ENCODE data around the gene PLCB1. TPM values are rescaled to one million over a fixed set of nuclear protein-coding genes. Genes with fewer than 3 reads are reported as not detected.

Gene PLCB1
- total RNA-seq, 1 donor: 13.4 TPM

GRCh38 chr20:8244637-8245036 is 112.6 kb downstream of the PLCB1 start:
- TF ChIP-seq CTCF (IDR thresholded peaks at IDR 0.05; ENCODE audit: extremely low read depth, low read depth, low read length): no peak
- H3K36me3 ChIP-seq (ENCODE audit: insufficient read depth, low read length): no peaks in the 10 kb centered on the region
- H2AFZ ChIP-seq (ENCODE audit: low read length): peak overlapping the region; percentile 60
- no peak overlapping the region for H3K27ac ChIP-seq (ENCODE audit: low read depth, low read length)
- DNase-seq (ENCODE audit: insufficient read length, low spot score, missing footprints): no peak
- H3K79me2 ChIP-seq (ENCODE audit: insufficient read depth, low read length): peaks cover 3% of the 10 kb centered on the region
- no peaks in the 10 kb centered on the region for H3K27me3 ChIP-seq (ENCODE audit: insufficient read depth, low read length)
- no peak overlapping the region for H3K4me3 ChIP-seq (ENCODE audit: insufficient read depth, low read length)
- H3K4me1 ChIP-seq (ENCODE audit: insufficient read depth, low read length): no peaks in the 10 kb centered on the region
- no peaks in the 10 kb centered on the region for H4K20me1 ChIP-seq (ENCODE audit: insufficient read depth, low read length)
- H3K9me3 ChIP-seq (ENCODE audit: low read depth, low read length): no peaks in the 10 kb centered on the region
- H3K4me2 ChIP-seq (ENCODE audit: insufficient read depth, low read length): no peak overlapping the region

- TF ChIP-seq CTCF (IDR thresholded peaks at IDR 0.05; ENCODE audit: extremely low read depth, low read depth, low read length): no peak
- no peak overlapping the region for H3K27ac ChIP-seq (ENCODE audit: low read depth, low read length)
- H3K79me2 ChIP-seq (ENCODE audit: insufficient read depth, low read length): peaks cover 3% of the 10 kb centered on the region
- H4K20me1 ChIP-seq (ENCODE audit: insufficient read depth, low read length): no peaks in the 10 kb centered on the region
- H3K4me3 ChIP-seq (ENCODE audit: insufficient read depth, low read length): no peak overlapping the region
- no peaks in the 10 kb centered on the region for H3K9me3 ChIP-seq (ENCODE audit: low read depth, low read length)
- no peaks in the 10 kb centered on the region for H3K36me3 ChIP-seq (ENCODE audit: insufficient read depth, low read length)
- no peaks in the 10 kb centered on the region for H3K4me1 ChIP-seq (ENCODE audit: insufficient read depth, low read length)
- H3K4me2 ChIP-seq (ENCODE audit: insufficient read depth, low read length): no peak overlapping the region
- no peak for DNase-seq (ENCODE audit: insufficient read length, low spot score, missing footprints)
- no peak overlapping the region for H2AFZ ChIP-seq (ENCODE audit: low read length)
- H3K27me3 ChIP-seq (ENCODE audit: insufficient read depth, low read length): no peaks in the 10 kb centered on the region
These were observed 114.1 kb downstream of the PLCB1 start for GRCh38 chr20:8246153-8246552.

- Histone ChIP-seq H3K4me3 (ENCODE audit: insufficient read depth, low read length) (no peak overlapping the region), H3K79me2 (ENCODE audit: insufficient read depth, low read length) (peaks cover 3% of the 10 kb centered on the region), H2AFZ (ENCODE audit: low read length) (no peak overlapping the region), H3K36me3 (ENCODE audit: insufficient read depth, low read length) (no peaks in the 10 kb centered on the region), H3K27me3 (ENCODE audit: insufficient read depth, low read length) (no peaks in the 10 kb centered on the region), H3K4me1 (ENCODE audit: insufficient read depth, low read length) (no peaks in the 10 kb centered on the region), H3K9me3 (ENCODE audit: low read depth, low read length) (no peaks in the 10 kb centered on the region), H3K27ac (ENCODE audit: low read depth, low read length) (no peak overlapping the region), H3K4me2 (ENCODE audit: insufficient read depth, low read length) (no peak overlapping the region), H4K20me1 (ENCODE audit: insufficient read depth, low read length) (no peaks in the 10 kb centered on the region)
- no peak for TF ChIP-seq CTCF (IDR thresholded peaks at IDR 0.05; ENCODE audit: extremely low read depth, low read depth, low read length)
- no peak for DNase-seq (ENCODE audit: insufficient read length, low spot score, missing footprints)
These were observed 114.7 kb downstream of the PLCB1 start for GRCh38 chr20:8246716-8247115.

GRCh38 chr20:8248051-8248450 is 116.0 kb downstream of the PLCB1 start:
- Histone ChIP-seq H3K27me3 (ENCODE audit: insufficient read depth, low read length) (no peaks in the 10 kb centered on the region), H3K4me3 (ENCODE audit: insufficient read depth, low read length) (no peak overlapping the region), H3K27ac (ENCODE audit: low read depth, low read length) (no peak overlapping the region), H3K79me2 (ENCODE audit: insufficient read depth, low read length) (peaks cover 3% of the 10 kb centered on the region), H3K36me3 (ENCODE audit: insufficient read depth, low read length) (no peaks in the 10 kb centered on the region), H3K4me2 (ENCODE audit: insufficient read depth, low read length) (no peak overlapping the region), H4K20me1 (ENCODE audit: insufficient read depth, low read length) (no peaks in the 10 kb centered on the region), H2AFZ (ENCODE audit: low read length) (no peak overlapping the region), H3K9me3 (ENCODE audit: low read depth, low read length) (no peaks in the 10 kb centered on the region), H3K4me1 (ENCODE audit: insufficient read depth, low read length) (no peaks in the 10 kb centered on the region)
- no peak for DNase-seq (ENCODE audit: insufficient read length, low spot score, missing footprints)
- no peak for TF ChIP-seq CTCF (IDR thresholded peaks at IDR 0.05; ENCODE audit: extremely low read depth, low read depth, low read length)
